OCI-LY3 (cell line): ENCODE results near the gene UGT1A9.

ENCODE experiments used
- EZH2phosphoT487 ChIP-seq: fragments of 200-600 bp; shearing (Covaris generic); IDR thresholded peaks from 2 replicates; pipeline ENCODE4 v1.6.1; 2018; ENCODE audit warnings: antibody characterized with exemption, mixed run types, low read depth
- TF ChIP-seq, protein P1 (sequence below): fragments of 200-600, 300-600 bp; sonication (generic); IDR thresholded peaks from 2 replicates; pipeline ENCODE4 v1.5.1; 2014; ENCODE audit warnings: antibody characterized with exemption, low read length, low read depth

DNA sequence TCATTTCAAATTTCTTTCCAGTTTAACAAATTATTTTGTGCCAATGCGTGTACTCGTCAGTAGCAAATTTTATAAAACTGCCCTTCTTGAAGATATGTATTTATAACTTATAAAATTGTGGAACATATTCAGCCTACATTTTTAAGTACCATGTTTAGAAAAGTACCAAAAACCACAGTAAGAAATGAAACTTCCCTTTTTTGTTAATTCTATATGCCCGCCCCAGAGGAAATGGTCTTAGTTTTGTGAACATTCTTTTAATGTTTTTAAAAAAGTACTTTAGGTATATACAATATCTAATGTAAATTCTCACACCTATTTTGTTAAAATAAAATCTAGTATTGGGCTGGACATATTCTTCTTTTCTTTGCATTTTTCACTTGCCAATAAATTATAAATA, 1.2 kb downstream of the UGT1A9 start:
- TF ChIP-seq, protein P1, sequence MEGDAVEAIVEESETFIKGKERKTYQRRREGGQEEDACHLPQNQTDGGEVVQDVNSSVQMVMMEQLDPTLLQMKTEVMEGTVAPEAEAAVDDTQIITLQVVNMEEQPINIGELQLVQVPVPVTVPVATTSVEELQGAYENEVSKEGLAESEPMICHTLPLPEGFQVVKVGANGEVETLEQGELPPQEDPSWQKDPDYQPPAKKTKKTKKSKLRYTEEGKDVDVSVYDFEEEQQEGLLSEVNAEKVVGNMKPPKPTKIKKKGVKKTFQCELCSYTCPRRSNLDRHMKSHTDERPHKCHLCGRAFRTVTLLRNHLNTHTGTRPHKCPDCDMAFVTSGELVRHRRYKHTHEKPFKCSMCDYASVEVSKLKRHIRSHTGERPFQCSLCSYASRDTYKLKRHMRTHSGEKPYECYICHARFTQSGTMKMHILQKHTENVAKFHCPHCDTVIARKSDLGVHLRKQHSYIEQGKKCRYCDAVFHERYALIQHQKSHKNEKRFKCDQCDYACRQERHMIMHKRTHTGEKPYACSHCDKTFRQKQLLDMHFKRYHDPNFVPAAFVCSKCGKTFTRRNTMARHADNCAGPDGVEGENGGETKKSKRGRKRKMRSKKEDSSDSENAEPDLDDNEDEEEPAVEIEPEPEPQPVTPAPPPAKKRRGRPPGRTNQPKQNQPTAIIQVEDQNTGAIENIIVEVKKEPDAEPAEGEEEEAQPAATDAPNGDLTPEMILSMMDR: no peak
- TF ChIP-seq EZH2phosphoT487: no peak
